ENCODE results near the gene CDH12.

The CDH12 gene

GRCh38 chr5:22764736-22765135 is 88.4 kb downstream of the CDH12 start:
- DNase-seq (ENCODE audit: low spot score), result no peak

GRCh38 chr5:22757776-22758175 is 95.4 kb downstream of the CDH12 start:
- DNase-seq (ENCODE audit: low spot score), result no peak

GRCh38 chr5:22754155-22754554 is 99.0 kb downstream of the CDH12 start:
- no peak for DNase-seq (ENCODE audit: low spot score)

GRCh38 chr5:22751536-22751935 is 101.6 kb downstream of the CDH12 start:
- no peak for DNase-seq (ENCODE audit: low spot score)

- no peak for DNase-seq (ENCODE audit: low spot score)
Measured at GRCh38 chr5:22736443-22737003, 116.6 kb downstream of the CDH12 start.

GRCh38 chr5:22734907-22735306 is 118.2 kb downstream of the CDH12 start:
- no peak for DNase-seq (ENCODE audit: low spot score)

- no peak for DNase-seq (ENCODE audit: low spot score)
Measured at GRCh38 chr5:22728610-22729009, 124.5 kb downstream of the CDH12 start.

- DNase-seq (ENCODE audit: low spot score), result no peak
Measured at GRCh38 chr5:22722491-22722890, 130.7 kb downstream of the CDH12 start.

- no peak for DNase-seq (ENCODE audit: low spot score)
Measured at GRCh38 chr5:22722056-22722455, 131.1 kb downstream of the CDH12 start.

- no peak for DNase-seq (ENCODE audit: low spot score)
Measured at GRCh38 chr5:22719842-22720241, 133.3 kb downstream of the CDH12 start.

- DNase-seq (ENCODE audit: low spot score), result no peak
Measured at GRCh38 chr5:22710660-22711059, 142.5 kb downstream of the CDH12 start.

- no peak for DNase-seq (ENCODE audit: low spot score)
Measured at GRCh38 chr5:22709743-22710142, 143.4 kb downstream of the CDH12 start.

GRCh38 chr5:22708770-22709328 is 144.3 kb downstream of the CDH12 start:
- no peak for DNase-seq (ENCODE audit: low spot score)

GRCh38 chr5:22706901-22707300 is 146.2 kb downstream of the CDH12 start:
- DNase-seq (ENCODE audit: low spot score), result no peak

GRCh38 chr5:22699319-22699718 is 153.8 kb downstream of the CDH12 start:
- no peak for DNase-seq (ENCODE audit: low spot score)

- DNase-seq (ENCODE audit: low spot score), result no peak
Measured at GRCh38 chr5:22693121-22693520, 160.0 kb downstream of the CDH12 start.

GRCh38 chr5:22683050-22683449 is 170.1 kb downstream of the CDH12 start:
- no peak for DNase-seq (ENCODE audit: low spot score)

- DNase-seq (ENCODE audit: low spot score), result no peak
Measured at GRCh38 chr5:22678886-22679285, 174.3 kb downstream of the CDH12 start.

GRCh38 chr5:22673131-22673530 is 180.0 kb downstream of the CDH12 start:
- DNase-seq (ENCODE audit: low spot score), result no peak

GRCh38 chr5:22669345-22669744 is 183.8 kb downstream of the CDH12 start:
- no peak for DNase-seq (ENCODE audit: low spot score)

- no peak for DNase-seq (ENCODE audit: low spot score)
Measured at GRCh38 chr5:22665801-22666200, 187.3 kb downstream of the CDH12 start.

GRCh38 chr5:22663134-22663533 is 190.0 kb downstream of the CDH12 start:
- DNase-seq (ENCODE audit: low spot score), result no peak

- DNase-seq (ENCODE audit: low spot score), result no peak
Measured at GRCh38 chr5:22662391-22662790, 190.8 kb downstream of the CDH12 start.

- DNase-seq (ENCODE audit: low spot score), result no peak
Measured at GRCh38 chr5:22651355-22651754, 201.8 kb downstream of the CDH12 start.

Data from AG08395 (cell line).